Measurements from ENCODE around the gene IL10.

The IL10 gene

DNA sequence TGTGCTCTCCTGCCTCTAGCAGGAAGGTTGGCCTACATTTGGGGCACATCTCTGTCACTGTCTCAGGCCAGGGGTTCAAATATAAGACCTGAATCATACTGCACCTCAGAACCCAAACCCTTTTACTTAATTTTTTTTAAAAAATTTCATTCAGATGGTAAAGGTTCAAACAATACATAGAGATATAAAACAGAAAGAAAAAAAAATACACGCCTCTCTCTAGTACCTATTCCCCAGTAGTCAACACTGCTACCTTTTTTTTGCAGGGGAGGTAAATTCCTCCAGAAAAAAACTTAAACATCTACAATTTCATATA, 54.7 kb downstream of the IL10 start:
- H3K36me3 ChIP-seq = peaks cover 0 to 22% (median 6%) of the 10 kb centered on the region in 11 experiments; a peak in 8 of 22 replicates
- no peaks in the 10 kb centered on the region for H3K27me3 ChIP-seq
- no peak overlapping the region for H3K4me3 ChIP-seq
- peaks cover 81 to 100% (median 97%) of the 10 kb centered on the region in 10 experiments for H3K4me1 ChIP-seq
- peaks cover 53 to 100% (median 95%) of the 10 kb centered on the region in 11 experiments; a peak in 21 of 22 replicates for H4K20me1 ChIP-seq
- H3K4me2 ChIP-seq = peak overlapping the region; percentile 65 to 98 (median 97)
- peak overlapping the region in 3 of 11 experiments; percentile 14 to 24 (median 23); a peak in 6 of 22 replicates for H3K9ac ChIP-seq
- peak overlapping the region in 8 of 11 experiments; percentile 53 to 92 (median 86); a peak in 13 of 22 replicates for H3K27ac ChIP-seq
- H3K9me3 ChIP-seq (replicated peaks in 1 of 11) = no peaks in the 10 kb centered on the region
- no peak for TF ChIP-seq Cebpa-rat (IDR thresholded peaks at IDR 0.05)
